Regular cardiac myocyte (primary cell): ENCODE results near the gene SEC24B. TPM values are rescaled to one million over a fixed set of nuclear protein-coding genes. Genes with fewer than 3 reads are reported as not detected.

ENCODE experiments used
- total RNA-seq: library from RNA; depleted of rRNA; stranded (reverse); fragments of >200 nt; gene quantifications from 2 replicates; pipeline ENCODE4 v1.2.3, GENCODE V29; 2014

SEC24B gene
- 10.4 and 10.5 TPM in 2 replicates for total RNA-seq

GRCh38 chr4:109433205-109434006 lies at the start of gene SEC24B:
TSS of gene SEC24B (plus strand) at chr4:109433815. CDS start at chr4:109433870, 55 bp downstream.

GRCh38 chr4:109559983-109560686 lies 126.5 kb downstream of the SEC24B start, which contains the start of gene MCUB:
TSS of gene MCUB (plus strand) at chr4:109560246. CDS start at chr4:109560338, 92 bp downstream.

Other genes with a start within 250 kb of the SEC24B start
- gene COL25A1, start 131.2 kb upstream of the SEC24B start, total RNA-seq, result 0.19 and 2.0 TPM in 2 replicates
- gene MCUB, start 126.4 kb downstream of the SEC24B start, total RNA-seq, result 21.7 and 30.3 TPM in 2 replicates